ENCODE results near the gene AKIRIN2. TPM values are rescaled to one million over a fixed set of nuclear protein-coding genes. Genes with fewer than 3 reads are reported as not detected.
"Not testable (repeated sequence)": the region's sequence is repeated elsewhere in the genome, so short reads cannot be mapped to it uniquely, and the experiment has no call there.

Gene AKIRIN2
- total RNA-seq, 1 donor from 2014 or later: 35.6 TPM

- intact Hi-C loops (cut with micrococcal nuclease): no loop called here
Observed at GRCh38 chr6:87721311-87721710, 19.3 kb upstream of the AKIRIN2 start.

GRCh38 chr6:87718662-87719433 is 16.8 kb upstream of the AKIRIN2 start:
- intact Hi-C loops (cut with micrococcal nuclease): no loop called here

- intact Hi-C loops (cut with micrococcal nuclease): no loop called here
Observed at GRCh38 chr6:87716928-87717614, 15.0 kb upstream of the AKIRIN2 start.

DNA sequence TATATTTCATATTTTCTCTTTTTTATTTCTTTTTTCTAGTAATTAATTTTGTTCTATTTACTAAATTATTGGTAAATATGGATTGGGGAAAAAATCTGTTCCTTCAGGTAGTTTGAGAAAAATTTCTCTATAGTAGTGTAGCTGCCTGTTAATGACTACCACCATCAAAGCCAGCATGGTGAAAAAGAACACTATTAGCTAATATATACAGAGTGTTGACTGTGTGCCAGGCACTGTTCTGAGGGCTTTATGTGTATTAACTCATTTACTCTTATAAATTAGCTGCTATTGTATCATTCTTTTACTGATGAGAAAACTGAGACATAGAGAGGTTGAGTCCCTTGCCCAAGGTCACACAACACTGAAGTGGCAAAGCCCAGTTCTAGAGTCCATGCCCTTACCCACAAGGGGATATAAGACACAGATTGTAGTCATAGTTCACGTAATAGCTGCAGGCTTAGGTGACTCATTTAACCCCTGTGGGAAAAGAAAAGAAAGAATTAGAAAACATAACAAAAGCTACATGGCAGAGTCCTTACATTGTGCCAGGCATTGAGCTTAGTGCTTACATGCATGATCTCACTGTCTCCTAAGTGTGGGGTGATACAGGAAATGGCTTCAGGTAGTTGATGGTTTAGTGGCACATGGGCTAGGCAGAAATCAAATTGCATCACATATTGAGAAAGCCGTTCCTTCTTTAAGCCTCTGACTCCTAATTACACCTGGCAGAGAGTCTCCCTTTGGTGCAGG is 12.2 kb upstream of the AKIRIN2 start:
- intact Hi-C loops (cut with micrococcal nuclease): no loop called here

DNA sequence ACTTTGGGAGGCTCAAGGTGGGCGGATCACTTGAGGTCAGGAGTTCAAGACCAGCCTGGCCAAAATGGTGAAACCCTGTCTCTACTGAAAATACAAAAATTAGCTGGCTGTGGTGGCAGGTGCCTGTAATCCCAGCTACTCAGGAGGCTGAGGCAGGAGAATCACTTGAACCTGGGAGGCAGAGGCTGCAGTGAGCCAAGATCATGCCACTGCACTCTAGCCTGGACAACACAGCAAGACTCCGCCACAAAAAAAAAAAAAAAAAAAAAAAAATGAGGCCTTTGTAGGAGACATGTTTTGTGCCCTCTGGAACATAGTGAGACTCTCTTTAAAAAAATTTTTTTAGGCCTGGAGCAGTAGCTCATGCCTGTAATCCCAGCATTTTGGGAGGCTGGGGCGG is 10.7 kb upstream of the AKIRIN2 start:
- intact Hi-C loops (cut with micrococcal nuclease): not testable (repeated sequence)

GRCh38 chr6:87710090-87710489 is 8.1 kb upstream of the AKIRIN2 start:
- intact Hi-C loops (cut with micrococcal nuclease): no loop called here

DNA sequence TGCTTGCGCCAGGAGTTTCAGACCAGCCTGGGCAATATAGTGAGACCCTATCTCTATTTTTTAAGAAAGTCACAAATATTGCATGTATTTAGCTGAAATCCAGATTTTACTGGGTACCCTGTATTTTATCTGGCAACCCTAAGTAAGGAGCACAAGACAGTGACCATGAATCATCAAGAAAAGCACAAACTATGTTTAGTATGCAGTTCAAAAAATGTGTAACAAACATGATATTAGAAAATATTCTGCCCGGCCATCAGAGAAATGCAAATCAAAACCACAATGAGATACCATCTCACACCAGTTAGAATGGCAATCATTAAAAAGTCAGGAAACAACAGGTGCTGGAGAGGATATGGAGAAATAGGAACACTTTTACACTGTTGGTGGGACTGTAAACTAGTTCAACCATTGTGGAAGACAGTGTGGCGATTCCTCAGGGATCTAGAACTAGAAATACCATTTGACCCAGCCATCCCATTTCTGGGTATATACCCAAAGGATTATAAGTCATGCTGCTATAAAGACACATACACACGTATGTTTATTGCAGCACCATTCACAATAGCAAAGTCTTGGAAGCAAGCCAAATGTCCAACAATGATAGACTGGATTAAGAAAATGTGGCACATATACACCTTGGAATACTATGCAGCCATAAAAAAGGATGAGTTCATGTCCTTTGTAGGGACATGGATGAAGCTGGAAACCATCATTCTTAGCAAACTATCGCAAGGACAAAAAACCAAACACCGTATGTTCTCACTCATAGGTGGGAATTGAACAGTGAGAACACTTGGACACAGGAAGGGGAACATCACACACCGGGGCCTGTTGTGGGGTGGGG is 6.8 kb upstream of the AKIRIN2 start:
- intact Hi-C loops (cut with micrococcal nuclease): loop anchor here (10.0 kb wide), 1 partner anchor 196 kb away; no protein-coding TSS in a partner anchor

- intact Hi-C loops (cut with micrococcal nuclease): loop anchor here (10.0 kb wide), 1 partner anchor 198 kb away; no protein-coding TSS in a partner anchor
Observed at GRCh38 chr6:87706187-87706966, 4.3 kb upstream of the AKIRIN2 start.

- intact Hi-C loops (cut with micrococcal nuclease): loop anchor here (10.0 kb wide), 1 partner anchor 200 kb away; no protein-coding TSS in a partner anchor
Observed at GRCh38 chr6:87705070-87705691, 3.1 kb upstream of the AKIRIN2 start.

DNA sequence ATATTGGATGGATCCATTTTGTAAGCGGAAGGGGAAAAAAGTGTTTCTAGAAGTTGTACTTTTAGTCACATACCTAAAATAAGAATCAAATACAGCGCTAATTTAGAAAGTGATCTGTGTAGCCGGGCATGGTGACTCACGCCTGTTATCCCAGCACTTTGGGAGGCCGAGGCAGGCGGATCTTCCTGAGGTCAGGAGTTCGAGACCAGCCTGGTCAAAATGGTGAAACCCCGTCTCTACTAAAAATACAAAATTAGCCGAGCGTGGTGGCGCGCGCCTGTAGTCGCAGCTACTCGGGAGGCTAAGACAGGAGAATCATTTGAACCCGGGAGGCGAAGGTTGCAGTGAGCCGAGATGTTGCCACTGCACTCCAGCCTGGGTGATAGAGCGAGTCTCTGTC is 1.0 kb upstream of the AKIRIN2 start:
- intact Hi-C loops (cut with micrococcal nuclease): loop anchor here (2.0 to 10.0 kb wide), 6 partner anchors 46 to 1650 kb away; partner anchors contain the start of gene UBE2J1

- intact Hi-C loops (cut with micrococcal nuclease): loop anchor here (1.0 to 10.0 kb wide), 18 partner anchors 30 to 1936 kb away; partner anchors contain the start of genes LYRM2, ORC3, PNRC1 and RNGTT
Observed at GRCh38 chr6:87702589-87702945, 534 bp upstream of the AKIRIN2 start.

- intact Hi-C loops (cut with micrococcal nuclease): loop anchor here (2.0 to 10.0 kb wide), 4 partner anchors 21 to 564 kb away; no protein-coding TSS in a partner anchor
Observed at GRCh38 chr6:87701344-87701675, 723 bp downstream of the AKIRIN2 start.

- intact Hi-C loops (cut with micrococcal nuclease): loop anchor here (2.0 to 10.0 kb wide), 4 partner anchors 20 to 563 kb away; no protein-coding TSS in a partner anchor
Observed at GRCh38 chr6:87700397-87701343, 1.4 kb downstream of the AKIRIN2 start.

- intact Hi-C loops (cut with micrococcal nuclease): no loop called here
Observed at GRCh38 chr6:87699576-87699975, 2.5 kb downstream of the AKIRIN2 start.

DNA sequence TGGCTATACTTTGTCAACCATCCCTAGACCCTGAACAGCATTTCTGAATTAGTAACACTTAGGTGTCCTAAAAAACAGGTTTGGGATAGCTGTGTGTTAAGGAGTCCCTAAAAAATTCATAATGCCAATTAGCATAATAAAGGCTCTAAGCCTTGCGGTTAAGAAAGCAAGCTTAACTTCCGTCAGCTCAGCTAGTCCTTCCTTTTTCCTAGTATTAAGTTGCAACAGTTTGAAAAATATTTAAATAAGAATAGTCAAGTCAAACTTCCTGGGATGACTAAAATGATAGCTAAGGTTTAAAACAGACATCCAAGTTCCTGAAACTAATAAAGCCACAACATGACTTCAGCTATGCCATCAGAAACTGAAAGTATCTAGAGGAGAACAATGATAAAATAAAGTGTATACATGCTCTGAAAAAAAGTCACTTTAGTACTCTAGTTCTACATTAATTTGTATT is 3.5 kb downstream of the AKIRIN2 start:
- intact Hi-C loops (cut with micrococcal nuclease): loop anchor here (1.0 kb wide), 1 partner anchor 53 kb away; no protein-coding TSS in a partner anchor

GRCh38 chr6:87697581-87698546 is 4.2 kb downstream of the AKIRIN2 start:
- intact Hi-C loops (cut with micrococcal nuclease): loop anchor here (1.0 kb wide), 2 partner anchors 53 to 1265 kb away; partner anchors contain the start of gene RNGTT

DNA sequence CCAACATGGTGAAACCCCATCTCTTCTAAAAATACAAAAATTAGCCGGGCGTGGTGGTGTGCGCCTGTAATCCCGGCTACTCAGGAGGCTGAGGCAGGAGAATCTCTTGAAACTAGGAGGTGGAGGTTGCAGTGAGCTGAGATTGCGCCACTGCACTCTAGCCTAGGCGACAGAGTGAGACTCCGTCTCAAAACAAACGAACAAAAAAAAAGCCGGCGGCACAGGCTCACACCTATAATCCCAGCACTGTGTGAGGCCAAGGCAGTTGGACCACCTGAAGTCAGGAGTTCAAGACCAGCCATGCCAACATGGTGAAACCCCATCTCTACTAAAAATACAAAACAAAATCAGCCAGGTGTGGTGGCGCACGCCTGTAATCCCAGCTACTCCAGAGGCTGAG is 5.2 kb downstream of the AKIRIN2 start:
- intact Hi-C loops (cut with micrococcal nuclease): loop anchor here (1.0 kb wide), 1 partner anchor 1266 kb away; the partner anchor contains the start of gene RNGTT

All from T-helper 1 cell treated with Interleukin-12 subunit alpha and Interleukin-12 subunit beta and Interleukin-4 antibody, amounts not matched to agents 30 ng/mL and 1 ng/mL, for 36 hours (primary cell).